ENCODE measurements around the gene NPTXR. TPM values are rescaled to one million over a fixed set of nuclear protein-coding genes. Genes with fewer than 3 reads are reported as not detected.

Gene NPTXR
- total and polyA plus RNA-seq, 2 of the 4 experiments (the other 2 are of a cell fraction): 0.36 to 2.2 TPM

DNA sequence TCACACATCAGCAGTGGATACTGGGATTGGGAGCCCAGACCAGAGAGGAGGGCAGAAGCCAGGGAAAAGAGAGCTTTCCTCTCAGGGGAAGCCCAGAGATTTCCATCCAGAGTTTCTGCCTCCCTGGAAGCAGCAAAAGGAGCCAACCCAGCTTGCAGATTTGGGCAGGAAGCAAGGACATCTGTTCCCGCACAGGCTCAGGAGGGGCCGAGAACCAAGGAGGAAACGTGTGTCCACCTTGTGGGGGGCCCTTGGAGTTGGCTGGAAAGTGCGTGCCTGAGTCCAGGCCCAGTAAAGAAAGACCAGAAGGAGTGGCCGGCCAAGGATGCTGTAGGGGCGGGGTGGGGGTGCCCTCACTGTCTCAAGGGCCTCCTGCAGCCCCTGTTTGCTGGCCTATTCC lies 6.0 kb upstream of the NPTXR start:
- Histone ChIP-seq H4K8ac (ENCODE audit: low read depth in 2 of 2, low read length in 2 of 2) (no peak overlapping the region), H3K4me2 (ENCODE audit: low read depth, low read length) (no peak overlapping the region), H3K9me3 (ENCODE audit: control insufficient read depth, insufficient read depth, low read length) (no peaks in the 10 kb centered on the region), H3K18ac (ENCODE audit: low read depth, low read length) (no peak overlapping the region), H4K91ac (ENCODE audit: insufficient read depth, low read depth, low read length) (no peak overlapping the region), H3K27me3 (ENCODE audit: control insufficient read depth, insufficient read depth, low read length) (peaks cover 11% of the 10 kb centered on the region; the same call in 1 of the 2 replicates), H2BK120ac (ENCODE audit: low read depth, low read length) (no peak overlapping the region), H2AK9ac (replicated peaks; ENCODE audit: low read depth, low read length, poor library complexity) (no peak overlapping the region), H3K9me1 (ENCODE audit: insufficient read depth, low read length) (0 out of 2 replicates have a peak, but pooled peaks cover 3% of the 10 kb centered on the region), H3K14ac (replicated peaks; ENCODE audit: low read depth, low read length) (no peak overlapping the region), H3K4me1 (ENCODE audit: control insufficient read depth, insufficient read depth, low read length) (peaks cover 4% of the 10 kb centered on the region), H2AK5ac (ENCODE audit: low read depth, low read length) (no peak overlapping the region), H2AFZ (replicated peaks; ENCODE audit: low read length, poor library complexity) (no peak overlapping the region), H3K4me3 (ENCODE audit: insufficient read depth, low read depth, low read length) (no peak overlapping the region), H3K27ac (ENCODE audit: insufficient read depth, low read length) (no peak overlapping the region), H3K79me1 (ENCODE audit: low read depth in 1 of 2, low read length in 2 of 2) (no peaks in the 10 kb centered on the region), H2BK20ac (ENCODE audit: low read depth, low read length) (no peak overlapping the region), H3K9ac (ENCODE audit: low read depth, low read length) (no peak overlapping the region), H3K56ac (ENCODE audit: extremely low read depth, insufficient read depth, low read length) (no peak overlapping the region), H4K5ac (ENCODE audit: low read depth, low read length) (no peak overlapping the region), H4K20me1 (ENCODE audit: insufficient read depth, low read length) (no peaks in the 10 kb centered on the region), H2BK15ac (ENCODE audit: low read depth, low read length) (no peak overlapping the region), H2BK5ac (ENCODE audit: low read depth, low read length, poor library complexity, severe bottlenecking) (no peak overlapping the region), H3K23ac (ENCODE audit: low read depth, low read length) (no peak overlapping the region), H3K4ac (ENCODE audit: low read depth, low read length) (no peak overlapping the region), H3K36me3 (ENCODE audit: control insufficient read depth, insufficient read depth, low read length) (no peaks in the 10 kb centered on the region)
- dilution Hi-C loops (cut with HindIII; ENCODE audit: low sequenced_read_pairs, unreplicated experiment): no loop called here
- no peak for TF ChIP-seq RCOR1 (IDR thresholded peaks at IDR 0.05; ENCODE audit: insufficient replicate concordance, low read length)
- no peak for TF ChIP-seq NFE2L2 (IDR thresholded peaks at IDR 0.05; ENCODE audit: low read depth, low read length)
- TF ChIP-seq RFX5 (IDR thresholded peaks at IDR 0.05; ENCODE audit: low read depth, low read length): no peak
- TF ChIP-seq, protein P1, sequence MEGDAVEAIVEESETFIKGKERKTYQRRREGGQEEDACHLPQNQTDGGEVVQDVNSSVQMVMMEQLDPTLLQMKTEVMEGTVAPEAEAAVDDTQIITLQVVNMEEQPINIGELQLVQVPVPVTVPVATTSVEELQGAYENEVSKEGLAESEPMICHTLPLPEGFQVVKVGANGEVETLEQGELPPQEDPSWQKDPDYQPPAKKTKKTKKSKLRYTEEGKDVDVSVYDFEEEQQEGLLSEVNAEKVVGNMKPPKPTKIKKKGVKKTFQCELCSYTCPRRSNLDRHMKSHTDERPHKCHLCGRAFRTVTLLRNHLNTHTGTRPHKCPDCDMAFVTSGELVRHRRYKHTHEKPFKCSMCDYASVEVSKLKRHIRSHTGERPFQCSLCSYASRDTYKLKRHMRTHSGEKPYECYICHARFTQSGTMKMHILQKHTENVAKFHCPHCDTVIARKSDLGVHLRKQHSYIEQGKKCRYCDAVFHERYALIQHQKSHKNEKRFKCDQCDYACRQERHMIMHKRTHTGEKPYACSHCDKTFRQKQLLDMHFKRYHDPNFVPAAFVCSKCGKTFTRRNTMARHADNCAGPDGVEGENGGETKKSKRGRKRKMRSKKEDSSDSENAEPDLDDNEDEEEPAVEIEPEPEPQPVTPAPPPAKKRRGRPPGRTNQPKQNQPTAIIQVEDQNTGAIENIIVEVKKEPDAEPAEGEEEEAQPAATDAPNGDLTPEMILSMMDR (conservative IDR thresholded peaks at IDR 0.05; ENCODE audit: low read depth, low read length): no peak
- no peak for TF ChIP-seq BHLHE40 (IDR thresholded peaks at IDR 0.05; ENCODE audit: low read depth, low read length)
- no peak for TF ChIP-seq MAZ (IDR thresholded peaks at IDR 0.05; ENCODE audit: borderline replicate concordance, low read depth, low read length)
- TF ChIP-seq FOS (IDR thresholded peaks at IDR 0.05; ENCODE audit: low read depth, low read length): no peak
- TF ChIP-seq, protein P2, sequence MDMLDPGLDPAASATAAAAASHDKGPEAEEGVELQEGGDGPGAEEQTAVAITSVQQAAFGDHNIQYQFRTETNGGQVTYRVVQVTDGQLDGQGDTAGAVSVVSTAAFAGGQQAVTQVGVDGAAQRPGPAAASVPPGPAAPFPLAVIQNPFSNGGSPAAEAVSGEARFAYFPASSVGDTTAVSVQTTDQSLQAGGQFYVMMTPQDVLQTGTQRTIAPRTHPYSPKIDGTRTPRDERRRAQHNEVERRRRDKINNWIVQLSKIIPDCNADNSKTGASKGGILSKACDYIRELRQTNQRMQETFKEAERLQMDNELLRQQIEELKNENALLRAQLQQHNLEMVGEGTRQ (IDR thresholded peaks at IDR 0.05; ENCODE audit: low read depth, low read length): no peak
- no peak for TF ChIP-seq MXI1 (IDR thresholded peaks at IDR 0.05; ENCODE audit: borderline replicate concordance, low read depth, low read length)
- no peak for TF ChIP-seq CHD1 (IDR thresholded peaks at IDR 0.05; ENCODE audit: low read depth, low read length)
- no peak for TF ChIP-seq CEBPB (IDR thresholded peaks at IDR 0.05; ENCODE audit: low read depth, low read length)
- no peak for TF ChIP-seq RAD21 (IDR thresholded peaks at IDR 0.05; ENCODE audit: low read length)
- TF ChIP-seq, protein P3, sequence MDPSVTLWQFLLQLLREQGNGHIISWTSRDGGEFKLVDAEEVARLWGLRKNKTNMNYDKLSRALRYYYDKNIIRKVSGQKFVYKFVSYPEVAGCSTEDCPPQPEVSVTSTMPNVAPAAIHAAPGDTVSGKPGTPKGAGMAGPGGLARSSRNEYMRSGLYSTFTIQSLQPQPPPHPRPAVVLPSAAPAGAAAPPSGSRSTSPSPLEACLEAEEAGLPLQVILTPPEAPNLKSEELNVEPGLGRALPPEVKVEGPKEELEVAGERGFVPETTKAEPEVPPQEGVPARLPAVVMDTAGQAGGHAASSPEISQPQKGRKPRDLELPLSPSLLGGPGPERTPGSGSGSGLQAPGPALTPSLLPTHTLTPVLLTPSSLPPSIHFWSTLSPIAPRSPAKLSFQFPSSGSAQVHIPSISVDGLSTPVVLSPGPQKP (IDR thresholded peaks at IDR 0.05; ENCODE audit: borderline replicate concordance, low read depth, low read length): no peak
- in situ Hi-C loops (cut with MboI; ENCODE audit: low sequenced_read_pairs): loop anchor here (25.0 kb wide), 1 partner anchor 262 kb away; no protein-coding TSS in a partner anchor
- 80% methylated on average over 2 of the region's 6 CpGs; no CpG with 5 or more reads in 1 of the 2 experiments for WGBS, 2 experiments (ENCODE audit: extremely low coverage in 2 of 2, insufficient read length in 1 of 2)
- DNase-seq: no peak
- no peak for ATAC-seq (ENCODE audit: low read depth)
- intact Hi-C loops (cut with micrococcal nuclease): loop anchor here (5.0 kb wide), 1 partner anchor 83 kb away; no protein-coding TSS in a partner anchor
- POLR2A ChIA-PET (ENCODE audit: unreplicated experiment): no interaction called here
- CTCF ChIA-PET: no interaction called here
- BruUV-seq (replicated peaks): no TSS peak

Measured in IMR-90 (cell line).